MM.1S (cell line): Measurements from ENCODE around the gene RASL11B.

Source experiments
- CTCF ChIP-seq: fragments of 300-600 bp; sonication (generic); IDR thresholded peaks from 2 replicates; pipeline ENCODE4 v1.5.1; 2016; ENCODE audit warnings: antibody characterized with exemption, low read length, mixed read lengths
- EZH2 ChIP-seq: fragments of 300-600 bp; sonication (generic); optimal IDR thresholded peaks from 2 replicates; pipeline ENCODE3; 2017; ENCODE audit warnings: low read depth, mild to moderate bottlenecking, antibody characterized with exemption, low read length, mixed read lengths
- EZH2phosphoT487 ChIP-seq: fragments of 300-600 bp; sonication (generic); IDR thresholded peaks from 2 replicates; pipeline ENCODE4 v1.6.1; 2018; ENCODE audit warnings: antibody characterized with exemption, low read length

GRCh38 chr4:52890521-52890791 lies 28.3 kb downstream of the RASL11B start:
- TF ChIP-seq EZH2 (no peak), CTCF (no peak), EZH2phosphoT487 (no peak)
